MV-4-11 (cell line): Measurements from ENCODE around the gene DKK3.
A peak's percentile ranks its signal among the peaks of the same experiment; 100 is the strongest.
"Not testable (repeated sequence)": the region's sequence is repeated elsewhere in the genome, so short reads cannot be mapped to it uniquely, and the experiment has no call there.

Experiments used
- DNase-seq: peaks from one replicate; lab custom pipeline; 2025; lab: John Stamatoyannopoulos, UW

Gene DKK3

GRCh38 chr11:12007769-12008737 is at the start of gene DKK3:
Gene DKK3, minus strand, starts transcription at chr11:12008626. Its CDS starts 44 bp downstream, at chr11:12008582.
- no peak for DNase-seq

GRCh38 chr11:12057299-12057980 is 49.0 kb upstream of the DKK3 start:
- DNase-seq = no peak

- no peak for DNase-seq
Observed at GRCh38 chr11:12056119-12056518, 47.7 kb upstream of the DKK3 start.

- no peak for DNase-seq
Observed at GRCh38 chr11:12053606-12054361, 45.4 kb upstream of the DKK3 start.

GRCh38 chr11:12052676-12053605 is 44.5 kb upstream of the DKK3 start:
- no peak for DNase-seq

GRCh38 chr11:12051287-12051662 is 42.8 kb upstream of the DKK3 start:
- no peak for DNase-seq

GRCh38 chr11:12050470-12051286 is 42.3 kb upstream of the DKK3 start:
- no peak for DNase-seq

- DNase-seq = no peak
Observed at GRCh38 chr11:12048936-12049790, 40.7 kb upstream of the DKK3 start.

- no peak for DNase-seq
Observed at GRCh38 chr11:12046636-12047236, 38.3 kb upstream of the DKK3 start.

GRCh38 chr11:12045914-12046635 is 37.6 kb upstream of the DKK3 start:
- peak; percentile 57 for DNase-seq

- DNase-seq = no peak
Observed at GRCh38 chr11:12044799-12045198, 36.4 kb upstream of the DKK3 start.

GRCh38 chr11:12043959-12044791 is 35.7 kb upstream of the DKK3 start:
- peak; percentile 28 for DNase-seq

GRCh38 chr11:12043221-12043620 is 34.8 kb upstream of the DKK3 start:
- no peak for DNase-seq

- peak; percentile 98 for DNase-seq
Observed at GRCh38 chr11:12042215-12042676, 33.8 kb upstream of the DKK3 start.

GRCh38 chr11:12040719-12041118 is 32.3 kb upstream of the DKK3 start:
- DNase-seq = not testable (repeated sequence)

- no peak for DNase-seq
Observed at GRCh38 chr11:12032968-12033367, 24.5 kb upstream of the DKK3 start.

GRCh38 chr11:12031856-12032544 is 23.6 kb upstream of the DKK3 start:
- no peak for DNase-seq
